Fibroblast of villous mesenchyme (primary cell): ENCODE results near the gene PKD1. TPM values are rescaled to one million over a fixed set of nuclear protein-coding genes. Genes with fewer than 3 reads are reported as not detected.

Experiments
- DNase-seq: peaks from one replicate; pipeline ENCODE4 v3.0.0-alpha.2; 2010; ENCODE audit warnings: low read depth
- H3K4me3 ChIP-seq: 2 replicates; pipeline ENCODE4 v1.5.1; 2011; ENCODE audit warnings: low read depth, mild to moderate bottlenecking, low read length
- CTCF ChIP-seq: IDR thresholded peaks from 2 replicates; pipeline ENCODE4 v1.5.1; 2012; ENCODE audit warnings: low read depth, mild to moderate bottlenecking, low read length; ENCODE audit not compliant: insufficient read depth
- total RNA-seq: library from RNA; depleted of rRNA; stranded (reverse); fragments of >200 nt; gene quantifications from 2 replicates; pipeline ENCODE4 v1.2.3, GENCODE V29; 2012

PKD1 gene
- total RNA-seq: 139 and 191 TPM in 2 replicates

- DNase-seq: peak; percentile 96
- peak within 1 kb of the TSS; percentile 64 for H3K4me3 ChIP-seq
Observed at GRCh38 chr16:2135770-2136490, at the start of gene PKD1. TSS of gene PKD1 (minus strand) at chr16:2135898. CDS start at chr16:2135689, 209 bp downstream.

- no peak for TF ChIP-seq CTCF
- no peak overlapping the region for H3K4me3 ChIP-seq
- DNase-seq: no peak
Observed at GRCh38 chr16:2184962-2185361, 49.3 kb upstream of the PKD1 start.

GRCh38 chr16:2184346-2184745 is 48.6 kb upstream of the PKD1 start:
- DNase-seq: no peak
- no peak for TF ChIP-seq CTCF

GRCh38 chr16:2183671-2184070 is 48.0 kb upstream of the PKD1 start:
- TF ChIP-seq CTCF: no peak
- no peak for DNase-seq
- no peak overlapping the region for H3K4me3 ChIP-seq

More at GRCh38 chr16:2184346-2184745, 48.6 kb upstream of the PKD1 start:
- no peak overlapping the region for H3K4me3 ChIP-seq

- no peak for DNase-seq
- no peak overlapping the region for H3K4me3 ChIP-seq
- TF ChIP-seq CTCF: no peak
Observed at GRCh38 chr16:2181952-2182351, 46.3 kb upstream of the PKD1 start.

- no peak for DNase-seq
- TF ChIP-seq CTCF: no peak
- no peak overlapping the region for H3K4me3 ChIP-seq
Observed at GRCh38 chr16:2180962-2181923, 45.5 kb upstream of the PKD1 start.

- TF ChIP-seq CTCF: no peak
- no peak for DNase-seq
- H3K4me3 ChIP-seq: no peak overlapping the region
Observed at GRCh38 chr16:2180461-2180860, 44.8 kb upstream of the PKD1 start.
